Skeletal muscle tissue (tissue), 4 donors: Measurements from ENCODE around the gene YWHAG. TPM values are rescaled to one million over a fixed set of nuclear protein-coding genes. Genes with fewer than 3 reads are reported as not detected.
A peak's percentile ranks its signal among the peaks of the same experiment; 100 is the strongest.

Experiments
- H3K27ac ChIP-seq: one replicate; pipeline ENCODE4 v1.7.0; 2013; ENCODE audit warnings: mild to moderate bottlenecking, low read depth, low read length, inconsistent platforms
- H3K27me3 ChIP-seq, 3 donors: one replicate each; pipeline ENCODE4 v1.7.0; 2013; ENCODE audit warnings: low read length in 3 of 3; ENCODE audit not compliant: control insufficient read depth in 3 of 3, insufficient read depth in 3 of 3
- H3K36me3 ChIP-seq, 3 donors: one replicate each; pipeline ENCODE4 v1.7.0; 2013; ENCODE audit warnings: low read length in 3 of 3; ENCODE audit not compliant: control insufficient read depth in 3 of 3, insufficient read depth in 3 of 3
- H3K4me1 ChIP-seq, 3 donors: one replicate each; pipeline ENCODE4 v1.7.0; 2013; ENCODE audit warnings: low read length in 3 of 3, mild to moderate bottlenecking in 3 of 3; ENCODE audit not compliant: control insufficient read depth in 3 of 3, insufficient read depth in 3 of 3
- H3K4me3 ChIP-seq, 3 donors: one replicate each; pipeline ENCODE4 v1.7.0; 2013; ENCODE audit warnings: low read length in 3 of 3
- H3K9ac ChIP-seq, 3 donors: one replicate each; pipeline ENCODE4 v1.7.0; 2013; ENCODE audit warnings: low read length in 3 of 3, mild to moderate bottlenecking in 3 of 3, moderate library complexity in 2 of 3, low read depth in 1 of 3
- H3K9me3 ChIP-seq, 3 donors: one replicate each; pipeline ENCODE4 v1.7.0; 2013; ENCODE audit warnings: low read length in 3 of 3; ENCODE audit not compliant: control insufficient read depth in 3 of 3
- total RNA-seq: library from RNA; depleted of rRNA; stranded (reverse); fragments of >200 nt; gene quantifications from one replicate; pipeline ENCODE4 v1.2.3, GENCODE V29; 2014
- donor health status: Osteomylitis.

YWHAG gene
- total RNA-seq, 1 donor from 2014 or later, result 86.1 TPM

DNA sequence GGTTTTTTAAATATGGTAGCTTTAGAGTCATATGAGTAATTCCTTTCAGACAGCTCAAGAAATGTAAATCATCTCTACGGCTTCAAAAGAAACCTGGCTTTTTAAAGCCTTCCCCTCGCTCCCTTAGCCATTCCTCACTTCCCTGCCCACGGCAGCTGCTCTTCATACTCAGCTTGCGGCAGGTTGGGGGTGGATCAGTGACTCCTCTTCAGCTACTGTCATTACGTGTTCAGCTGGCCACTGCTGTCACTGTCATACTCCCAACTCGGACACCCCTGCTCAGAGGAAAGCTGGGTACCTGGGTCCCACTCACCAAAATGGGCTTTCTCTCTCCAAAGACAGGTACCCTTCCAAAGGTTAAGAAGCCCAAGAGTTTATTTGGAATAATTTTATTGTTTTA lies 6.6 kb downstream of the YWHAG start:
- Histone ChIP-seq H3K4me3 (no peak overlapping the region), H3K27ac (peak overlapping the region; percentile 79), H3K27me3 (no peaks in the 10 kb centered on the region), H3K9ac (peak overlapping the region; percentile 35 to 56 (median 53)), H3K9me3 (no peaks in the 10 kb centered on the region), H3K4me1 (peaks cover 61 to 72% (median 61%) of the 10 kb centered on the region in 3 donors), H3K36me3 (peaks cover 0 to 14% (median 10%) of the 10 kb centered on the region in 3 donors)

DNA sequence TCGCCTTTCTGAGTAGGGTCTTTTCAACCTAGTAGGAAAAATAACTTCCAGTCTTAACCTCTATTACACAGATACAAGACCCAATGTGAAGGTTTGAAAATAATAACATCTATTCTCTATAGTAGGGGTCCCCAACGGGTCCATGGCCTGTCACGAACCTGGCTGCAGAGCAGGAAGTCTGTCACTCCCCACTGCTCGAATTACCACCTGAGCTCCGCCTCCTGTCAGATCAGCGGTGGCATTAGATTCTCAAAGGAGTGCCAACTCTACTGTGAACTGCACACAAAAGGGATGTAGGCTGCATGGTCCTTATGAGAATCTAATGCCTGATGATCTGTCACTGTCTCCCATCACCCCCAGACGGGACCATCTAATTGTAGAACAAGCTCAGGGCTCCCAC lies 7.4 kb downstream of the YWHAG start:
- Histone ChIP-seq H3K36me3 (peaks cover 6 to 22% (median 16%) of the 10 kb centered on the region in 3 donors), H3K4me1 (peaks cover 63 to 74% (median 65%) of the 10 kb centered on the region in 3 donors), H3K27ac (peak overlapping the region; percentile 79), H3K27me3 (no peaks in the 10 kb centered on the region), H3K4me3 (peak overlapping the region in 1 of 3 donors; percentile 4), H3K9ac (no peak overlapping the region), H3K9me3 (no peaks in the 10 kb centered on the region)

DNA sequence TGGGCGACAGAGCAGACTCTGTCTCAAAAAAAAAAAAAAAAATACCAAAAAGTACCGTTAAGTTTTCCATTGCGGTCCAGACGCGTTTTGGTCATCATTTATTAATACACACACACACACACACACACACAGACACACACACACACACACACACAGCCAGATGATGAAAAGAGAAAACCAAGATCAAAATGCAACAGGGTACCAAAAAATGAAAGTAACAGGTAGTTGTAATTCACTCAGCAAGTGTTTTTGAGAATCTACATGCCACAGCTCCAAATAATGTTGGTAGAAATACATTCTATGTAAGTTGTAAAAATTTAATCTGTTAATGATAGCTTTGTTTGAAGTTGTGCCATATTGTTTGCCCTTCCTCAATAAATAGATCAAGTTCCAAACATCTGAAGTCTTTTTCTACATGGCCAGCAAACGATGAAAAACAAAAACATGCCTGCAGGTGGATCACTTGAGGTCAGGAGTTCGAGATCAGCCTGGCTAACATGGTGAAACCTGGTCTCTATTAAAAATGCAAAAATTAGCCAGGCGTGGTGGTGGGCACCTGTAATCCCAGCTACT lies 9.4 kb downstream of the YWHAG start:
- Histone ChIP-seq H3K4me1 (peaks cover 58 to 80% (median 67%) of the 10 kb centered on the region in 3 donors), H3K4me3 (no peak overlapping the region), H3K36me3 (peaks cover 11 to 34% (median 25%) of the 10 kb centered on the region in 3 donors), H3K27ac (no peak overlapping the region), H3K9ac (no peak overlapping the region), H3K27me3 (no peaks in the 10 kb centered on the region), H3K9me3 (no peaks in the 10 kb centered on the region)

DNA sequence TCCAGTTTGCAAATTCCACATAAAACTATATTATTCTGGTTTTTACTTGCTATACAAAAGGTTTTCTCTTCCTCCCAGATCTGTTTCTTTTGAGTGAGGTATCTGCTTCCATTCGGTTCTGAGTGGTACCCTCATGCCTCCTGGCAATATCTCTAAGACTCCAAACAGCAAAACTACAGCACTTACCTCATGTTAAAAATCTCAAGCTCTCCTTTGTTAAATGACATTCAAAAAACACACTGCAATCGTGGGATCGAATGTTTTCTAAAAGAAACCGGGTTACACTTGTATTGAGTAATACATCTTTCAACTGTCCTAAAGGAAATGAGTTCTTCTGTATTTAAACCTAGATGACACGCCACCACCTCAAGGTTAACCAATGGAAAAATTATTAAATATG lies 11.1 kb downstream of the YWHAG start:
- Histone ChIP-seq H3K9ac (no peak overlapping the region), H3K9me3 (no peaks in the 10 kb centered on the region), H3K36me3 (peaks cover 16 to 45% (median 36%) of the 10 kb centered on the region in 3 donors), H3K27me3 (no peaks in the 10 kb centered on the region), H3K4me3 (no peak overlapping the region), H3K4me1 (peaks cover 58 to 77% (median 58%) of the 10 kb centered on the region in 3 donors), H3K27ac (peak overlapping the region; percentile 69)

DNA sequence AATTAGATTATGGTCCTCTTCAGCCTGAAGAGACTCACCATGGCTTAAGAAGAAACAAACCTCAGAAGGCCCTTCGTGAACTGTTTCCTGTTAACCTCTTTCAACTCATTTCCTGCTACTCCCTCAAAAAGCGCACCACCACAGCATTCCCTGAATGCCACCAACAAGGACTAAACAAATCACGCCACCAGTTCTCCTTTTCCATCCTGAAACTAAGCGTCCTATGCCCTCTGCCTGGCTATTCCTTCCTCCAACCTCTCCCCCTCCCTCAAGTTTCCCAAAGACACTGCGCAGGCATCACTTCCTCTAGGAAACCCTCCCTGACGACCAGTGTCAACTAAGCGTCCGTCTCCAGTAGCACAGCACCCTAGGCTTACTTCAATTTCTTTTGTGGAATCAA lies 12.0 kb downstream of the YWHAG start:
- peak overlapping the region; percentile 69 for H3K27ac ChIP-seq
- no peak overlapping the region for H3K4me3 ChIP-seq
- peak overlapping the region in 2 of 3 donors; percentile 27 to 29 for H3K9ac ChIP-seq
- H3K27me3 ChIP-seq, result no peaks in the 10 kb centered on the region
- H3K36me3 ChIP-seq, result peaks cover 16 to 45% (median 38%) of the 10 kb centered on the region in 3 donors
- H3K9me3 ChIP-seq, result no peaks in the 10 kb centered on the region
- H3K4me1 ChIP-seq, result peaks cover 55 to 68% (median 55%) of the 10 kb centered on the region in 3 donors

DNA sequence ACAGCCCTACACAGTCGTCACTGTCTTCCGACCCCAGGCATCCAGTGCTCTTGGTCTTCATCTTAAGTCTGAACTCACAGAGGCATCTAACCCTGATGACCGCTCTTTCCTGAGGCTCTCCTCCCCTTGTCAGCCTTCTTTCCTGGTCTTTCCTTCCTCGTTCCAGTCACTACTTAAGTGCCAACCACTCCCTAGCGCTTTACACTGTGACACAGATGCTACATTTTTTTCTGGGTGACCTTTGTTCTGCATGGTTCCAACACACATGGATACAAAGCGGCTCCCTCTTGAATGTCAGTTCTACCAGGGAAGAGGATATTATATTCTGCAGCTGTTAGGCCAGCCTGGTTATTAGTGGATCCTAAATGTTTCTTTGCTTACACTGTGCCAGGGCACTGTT lies 12.7 kb downstream of the YWHAG start:
- Histone ChIP-seq H3K4me1 (peaks cover 52 to 66% (median 53%) of the 10 kb centered on the region in 3 donors), H3K9ac (no peak overlapping the region), H3K9me3 (no peaks in the 10 kb centered on the region), H3K27me3 (no peaks in the 10 kb centered on the region), H3K4me3 (peak overlapping the region in 1 of 3 donors; percentile 4), H3K27ac (peak overlapping the region; percentile 69), H3K36me3 (peaks cover 16 to 45% (median 38%) of the 10 kb centered on the region in 3 donors)

DNA sequence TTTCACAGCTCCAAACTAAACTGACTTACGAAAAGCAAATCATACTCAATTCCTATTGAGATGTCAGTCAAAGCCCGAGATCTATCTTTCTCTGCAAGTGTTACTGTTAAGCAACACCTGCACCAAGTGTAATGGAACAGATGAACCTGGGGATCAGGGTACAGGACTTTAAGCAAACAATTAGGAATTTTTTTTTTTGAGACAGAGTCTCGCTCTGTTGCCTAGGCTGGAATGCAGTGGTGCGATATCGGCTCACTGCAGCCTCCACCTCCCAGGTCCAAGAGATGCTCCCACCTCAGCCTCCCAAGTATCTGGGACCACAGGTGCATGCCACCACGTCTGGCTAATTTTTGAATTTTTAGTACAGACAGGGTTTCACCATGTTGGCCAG lies 14.9 kb downstream of the YWHAG start:
- Histone ChIP-seq H3K4me3 (no peak overlapping the region), H3K27ac (no peak overlapping the region), H3K9ac (no peak overlapping the region), H3K9me3 (no peaks in the 10 kb centered on the region), H3K27me3 (no peaks in the 10 kb centered on the region), H3K36me3 (peaks cover 16 to 35% (median 30%) of the 10 kb centered on the region in 3 donors), H3K4me1 (peaks cover 44 to 61% (median 52%) of the 10 kb centered on the region in 3 donors)

DNA sequence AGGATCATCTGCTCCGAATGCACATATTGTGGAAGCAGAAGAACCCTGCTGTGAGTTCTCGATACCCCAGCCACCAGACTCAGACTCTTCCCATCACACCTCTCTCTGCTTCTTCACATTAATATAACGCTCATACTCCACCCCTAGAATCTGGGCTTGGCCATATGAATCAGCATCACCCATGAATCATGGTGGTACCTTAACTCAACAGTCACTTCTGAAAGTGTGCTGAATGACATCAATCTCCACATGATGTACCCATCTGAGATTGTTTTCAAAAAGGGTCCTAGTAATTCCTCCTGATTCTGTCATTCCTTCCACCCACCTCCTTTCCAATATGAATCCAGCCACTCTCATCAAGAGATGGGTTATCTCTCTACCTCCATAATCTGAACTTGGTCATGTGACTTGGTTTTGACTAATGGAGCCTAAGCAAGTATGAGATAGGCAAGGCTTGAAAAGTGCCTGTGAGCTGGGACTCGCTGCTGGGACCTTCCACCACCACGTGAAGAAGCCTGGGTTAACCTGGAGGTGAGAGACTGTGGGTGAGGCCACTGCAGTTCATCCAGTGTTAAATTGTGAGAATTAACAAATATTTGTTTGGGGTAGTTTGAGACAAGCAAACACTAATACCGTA lies 15.4 kb downstream of the YWHAG start:
- no peak overlapping the region for H3K9ac ChIP-seq
- H3K4me3 ChIP-seq, result no peak overlapping the region
- H3K9me3 ChIP-seq, result no peaks in the 10 kb centered on the region
- H3K27ac ChIP-seq, result no peak overlapping the region
- no peaks in the 10 kb centered on the region for H3K27me3 ChIP-seq
- peaks cover 16 to 35% (median 30%) of the 10 kb centered on the region in 3 donors for H3K36me3 ChIP-seq
- H3K4me1 ChIP-seq, result peaks cover 49 to 65% (median 55%) of the 10 kb centered on the region in 3 donors

DNA sequence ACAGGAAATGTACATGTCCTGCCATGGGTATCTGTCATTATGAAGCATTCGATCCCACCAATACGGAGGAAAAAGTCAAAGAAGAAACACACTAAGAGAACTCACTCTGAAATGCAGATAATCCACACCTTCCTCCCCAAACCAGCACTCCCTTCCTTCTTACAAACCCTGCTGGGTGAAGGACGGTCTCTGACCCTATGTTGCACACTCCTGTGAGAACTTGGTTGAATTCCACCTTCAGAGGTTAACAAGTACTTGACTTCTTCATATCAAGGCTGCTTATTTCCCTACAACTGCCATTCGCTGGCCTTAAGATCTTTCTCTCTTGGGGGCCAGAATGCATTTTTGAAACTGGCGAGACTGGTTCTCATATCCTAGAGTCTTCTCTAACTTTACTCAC lies 16.6 kb downstream of the YWHAG start:
- H3K9ac ChIP-seq, result no peak overlapping the region
- no peaks in the 10 kb centered on the region for H3K27me3 ChIP-seq
- no peak overlapping the region for H3K4me3 ChIP-seq
- peaks cover 16 to 31% (median 30%) of the 10 kb centered on the region in 3 donors for H3K36me3 ChIP-seq
- H3K27ac ChIP-seq, result no peak overlapping the region
- peaks cover 52 to 63% (median 53%) of the 10 kb centered on the region in 3 donors for H3K4me1 ChIP-seq
- H3K9me3 ChIP-seq, result no peaks in the 10 kb centered on the region

DNA sequence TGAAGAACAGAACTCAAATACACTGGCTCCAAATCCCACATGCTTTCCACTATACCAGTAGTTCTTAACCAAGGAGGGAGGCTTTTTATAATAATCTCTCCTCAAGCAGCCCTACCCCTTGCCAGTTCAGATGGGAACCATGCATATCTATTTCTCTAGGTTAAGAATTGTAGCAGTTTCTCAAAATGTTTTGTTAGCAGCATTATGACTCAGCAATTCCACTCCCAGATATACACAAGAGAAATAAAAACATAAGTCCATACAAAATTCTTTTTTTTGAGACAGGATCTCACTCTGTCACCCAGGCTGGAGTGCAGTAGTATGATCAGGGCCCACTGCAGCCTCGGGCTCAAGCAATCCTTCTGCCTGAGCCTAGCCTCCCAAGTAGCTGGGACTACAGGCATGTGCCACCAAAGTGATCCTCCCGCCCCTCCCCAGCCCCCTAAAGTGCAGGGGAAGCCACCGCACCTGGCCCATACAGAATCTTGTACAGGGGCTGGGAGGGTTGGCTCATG lies 18.1 kb downstream of the YWHAG start:
- Histone ChIP-seq H3K27me3 (no peaks in the 10 kb centered on the region), H3K9me3 (no peaks in the 10 kb centered on the region), H3K36me3 (peaks cover 10 to 25% (median 20%) of the 10 kb centered on the region in 3 donors), H3K4me3 (no peak overlapping the region), H3K4me1 (peaks cover 49 to 64% (median 51%) of the 10 kb centered on the region in 3 donors), H3K9ac (peak overlapping the region in 1 of 3 donors; percentile 36), H3K27ac (peak overlapping the region; percentile 65)
